Lower leg skin (tissue), 4 donors: ENCODE data around the gene CDKAL1. TPM values are rescaled to one million over a fixed set of nuclear protein-coding genes. Genes with fewer than 3 reads are reported as not detected.
"Not testable (repeated sequence)": the region's sequence is repeated elsewhere in the genome, so short reads cannot be mapped to it uniquely, and the experiment has no call there.

Source experiments
- DNase-seq, 2 donors: peaks; one replicate each; pipeline ENCODE4 v3.0.0-alpha.2; 2019; ENCODE audit warnings: low spot score in 2 of 2
- H3K4me3 ChIP-seq: fragments of 200-600 bp; sonication (generic); 2 replicates; pipeline ENCODE4 v1.5.1; 2017; ENCODE audit warnings: mild to moderate bottlenecking, low read depth; ENCODE audit not compliant: poor library complexity, severe bottlenecking
- CTCF ChIP-seq, 3 donors: fragments of 450-650 bp; IDR thresholded peaks; one replicate each; pipeline ENCODE4 v1.5.1; 2016; ENCODE audit warnings: antibody characterized with exemption in 3 of 3, mild to moderate bottlenecking in 3 of 3, moderate library complexity in 2 of 3
- POLR2A ChIP-seq, 2 donors: fragments of 450-650 bp; IDR thresholded peaks; one replicate each; pipeline ENCODE4 v1.6.1; 2016 to 2017; ENCODE audit warnings: antibody characterized with exemption in 2 of 2, mild to moderate bottlenecking in 1 of 2, moderate library complexity in 1 of 2
- WGBS, 2 donors: methylation state at CpG; one replicate each; pipeline ENCODE4 v1.1.5; 2018; 5-methylcytosine and 5-hydroxymethylcytosine counted together
- intact Hi-C: fragments of 100-400 bp; cut with DNase I; formaldehyde crosslinking; loops from one replicate; pipeline ENCODE4 v1.15.0; 2023; ENCODE audit warnings: low total_unique reads
- total RNA-seq, 4 donors: library from RNA; depleted of rRNA; stranded (reverse); fragments of >200 nt; gene quantifications; one replicate each; pipeline ENCODE4 v1.1.0, GENCODE V29; 2016

Gene CDKAL1
- total RNA-seq, 4 donors from 2014 or later: 10.3 to 18.0 (median 11.6) TPM

- 80 to 88% methylated on average over 2 of the region's 2 CpGs for WGBS, 2 donors
- no peak for DNase-seq
- no peak overlapping the region for H3K4me3 ChIP-seq
- intact Hi-C loops: no loop called here
- no peak for TF ChIP-seq POLR2A (IDR thresholded peaks at IDR 0.05)
- TF ChIP-seq CTCF (IDR thresholded peaks at IDR 0.05): no peak
Observed at GRCh38 chr6:20584100-20584731, 50.0 kb downstream of the CDKAL1 start.

- no peak overlapping the region for H3K4me3 ChIP-seq
- no peak for DNase-seq
- WGBS, 2 donors: 19 to 38% methylated on average over 5 of the region's 5 CpGs
- TF ChIP-seq CTCF (IDR thresholded peaks at IDR 0.05): no peak
- TF ChIP-seq POLR2A (IDR thresholded peaks at IDR 0.05): no peak
- intact Hi-C loops: no loop called here
Observed at GRCh38 chr6:20589266-20589665, 55.0 kb downstream of the CDKAL1 start.

GRCh38 chr6:20590476-20590875 is 56.2 kb downstream of the CDKAL1 start:
- intact Hi-C loops, H3K4me3 ChIP-seq, DNase-seq: not testable (repeated sequence)
- WGBS, 2 donors: 91 to 99% methylated on average over 3 of the region's 3 CpGs

- 82 to 97% methylated on average over 7 of the region's 7 CpGs for WGBS, 2 donors
- H3K4me3 ChIP-seq, intact Hi-C loops, DNase-seq: not testable (repeated sequence)
Observed at GRCh38 chr6:20594299-20594853, 60.1 kb downstream of the CDKAL1 start.

GRCh38 chr6:20599302-20600051 is 65.2 kb downstream of the CDKAL1 start:
- no peak for DNase-seq
- TF ChIP-seq CTCF (IDR thresholded peaks at IDR 0.05): no peak
- TF ChIP-seq POLR2A (IDR thresholded peaks at IDR 0.05): no peak
- no peak overlapping the region for H3K4me3 ChIP-seq
- intact Hi-C loops: no loop called here
- 60 to 64% methylated on average over 3 of the region's 3 CpGs for WGBS, 2 donors

GRCh38 chr6:20600831-20601230 is 66.6 kb downstream of the CDKAL1 start:
- 66% methylated on average over 3 of the region's 3 CpGs for WGBS, 2 donors
- intact Hi-C loops: no loop called here
- no peak for TF ChIP-seq CTCF (IDR thresholded peaks at IDR 0.05)
- TF ChIP-seq POLR2A (IDR thresholded peaks at IDR 0.05): no peak
- no peak overlapping the region for H3K4me3 ChIP-seq
- DNase-seq: no peak
